Measurements from ENCODE around the gene FAF1.
"Not testable (repeated sequence)": the region's sequence is repeated elsewhere in the genome, so short reads cannot be mapped to it uniquely, and the experiment has no call there.

FAF1 gene

DNA sequence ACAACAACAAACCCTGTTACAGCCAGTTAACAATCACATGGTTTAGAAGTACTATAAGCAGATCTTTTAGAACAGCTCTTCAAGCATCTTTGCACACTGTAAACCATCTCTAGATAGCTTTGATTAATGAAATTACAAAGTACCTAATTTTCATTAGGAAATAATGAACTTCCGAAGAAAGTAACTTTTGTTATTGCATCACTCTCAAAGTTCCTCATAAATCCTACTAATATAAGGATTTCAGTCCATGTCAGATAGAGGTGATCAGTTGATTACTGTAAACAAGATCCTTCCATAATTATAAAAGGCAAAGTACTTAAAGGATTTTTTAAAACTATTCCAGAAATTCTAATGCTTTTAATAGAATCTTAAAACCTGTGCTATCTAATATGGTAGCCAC, 58.2 kb downstream of the FAF1 start:
- DNase-seq = no peak

DNA sequence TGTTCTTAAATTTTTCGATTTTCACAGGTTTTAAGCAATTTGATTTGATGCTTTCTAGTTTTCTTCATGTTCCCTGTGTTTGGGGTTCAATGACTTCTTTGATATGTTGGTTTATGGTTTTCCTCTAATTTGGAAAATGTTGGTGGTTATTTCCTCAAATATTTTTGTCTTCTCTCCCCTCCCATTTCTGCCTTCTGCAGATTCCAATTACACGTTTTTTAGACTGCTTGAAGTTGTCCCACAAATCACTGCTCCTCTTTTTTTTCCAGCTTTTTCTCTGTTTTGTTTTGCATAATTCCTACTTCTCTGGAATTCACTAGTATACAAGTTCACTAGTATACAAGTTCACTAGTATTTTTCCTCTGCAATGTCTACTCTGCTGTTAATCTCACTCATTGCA, 61.3 kb downstream of the FAF1 start:
- no peak for DNase-seq

DNA sequence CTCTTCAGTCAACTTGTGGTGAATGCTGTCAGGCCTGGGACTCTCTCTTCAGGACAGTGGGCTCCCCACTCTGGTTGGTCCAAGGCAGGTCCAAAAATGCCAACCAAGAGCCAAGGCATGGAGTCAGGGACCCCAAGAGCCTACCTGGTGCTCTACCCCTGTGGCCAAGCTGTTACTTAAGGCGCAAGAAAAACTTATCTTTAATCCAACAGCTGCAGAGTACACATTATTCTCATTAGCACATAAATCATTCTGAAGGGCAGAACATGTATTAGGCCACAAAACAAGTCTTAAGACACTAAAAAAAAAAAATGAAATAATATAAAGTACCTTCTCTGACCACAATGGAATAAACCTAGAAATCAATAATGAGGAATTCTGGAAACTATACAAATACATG, 65.7 kb downstream of the FAF1 start:
- no peak for DNase-seq

DNA sequence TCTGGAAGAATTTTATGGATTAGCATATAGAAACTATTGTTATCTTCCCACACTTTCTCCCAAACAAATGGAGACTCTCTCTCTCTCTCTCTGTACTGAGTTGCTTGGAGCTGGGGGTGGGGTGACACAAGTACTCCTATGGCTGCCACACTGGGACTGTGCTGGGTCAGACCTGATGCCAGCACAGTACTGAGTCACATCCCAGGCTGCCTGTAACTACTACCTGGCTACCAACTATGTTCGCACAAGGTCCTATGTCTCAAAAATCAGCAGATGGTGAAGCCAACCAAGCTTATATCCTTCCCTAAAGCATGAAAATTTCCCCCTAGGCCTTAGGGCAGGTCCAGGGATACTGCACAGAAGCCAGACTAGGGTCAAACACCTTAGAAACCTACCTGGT, 66.6 kb downstream of the FAF1 start:
- DNase-seq = no peak

DNA sequence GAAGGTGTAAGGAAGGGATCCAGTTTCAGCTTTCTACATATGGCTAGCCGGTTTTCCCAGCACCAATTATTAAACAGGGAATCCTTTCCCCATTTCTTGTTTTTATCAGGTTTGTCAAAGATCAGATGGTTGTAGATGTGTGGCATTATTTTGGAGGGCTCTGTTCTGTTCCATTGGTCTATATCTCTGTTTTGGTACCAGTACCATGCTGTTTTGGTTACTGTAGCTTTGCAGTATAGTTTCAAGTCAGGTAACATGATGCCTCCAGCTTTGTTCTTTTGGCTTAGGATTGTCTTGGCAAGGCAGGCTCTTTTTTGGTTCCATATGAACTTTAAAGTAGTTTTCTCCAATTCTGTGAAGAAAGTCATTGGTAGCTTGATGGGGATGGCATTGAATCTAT, 72.5 kb downstream of the FAF1 start:
- not testable (repeated sequence) for DNase-seq

DNA sequence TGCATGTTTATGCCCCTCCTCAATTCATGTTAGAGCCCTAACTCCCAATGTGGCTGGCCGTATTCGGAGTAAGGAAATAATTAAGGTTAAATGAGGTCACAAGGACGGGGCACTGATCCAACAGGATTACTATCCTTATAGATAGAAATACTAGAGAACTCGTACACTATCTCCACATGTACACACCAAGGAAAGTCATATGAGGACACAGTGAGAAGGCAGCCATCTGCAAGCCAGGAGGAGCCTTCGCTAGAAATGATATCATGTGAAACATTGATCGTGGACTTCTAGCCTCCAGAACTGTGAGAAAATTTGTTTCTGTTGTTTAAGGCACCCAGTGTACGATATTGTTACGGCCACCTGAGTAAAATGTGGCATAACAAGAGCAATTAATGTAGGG, 79.7 kb downstream of the FAF1 start:
- no peak for DNase-seq

DNA sequence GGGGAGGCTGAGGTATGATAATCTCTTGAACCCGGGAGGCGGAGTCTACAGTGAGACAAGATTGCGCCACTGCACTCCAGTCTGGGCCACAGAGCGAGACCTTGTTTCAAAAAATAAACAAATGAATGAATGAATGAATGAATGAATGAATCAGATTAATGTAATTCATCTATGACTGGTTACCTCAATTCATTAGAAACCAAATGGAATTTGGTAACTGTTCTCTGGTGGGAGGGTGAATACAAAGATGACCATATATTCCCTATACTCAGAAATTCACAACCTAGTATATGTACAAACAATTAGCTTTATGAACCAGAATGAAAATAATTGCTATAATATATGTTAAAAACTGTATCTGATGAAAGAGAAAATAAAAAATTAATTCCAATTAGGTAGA, 80.9 kb downstream of the FAF1 start:
- DNase-seq = no peak

DNA sequence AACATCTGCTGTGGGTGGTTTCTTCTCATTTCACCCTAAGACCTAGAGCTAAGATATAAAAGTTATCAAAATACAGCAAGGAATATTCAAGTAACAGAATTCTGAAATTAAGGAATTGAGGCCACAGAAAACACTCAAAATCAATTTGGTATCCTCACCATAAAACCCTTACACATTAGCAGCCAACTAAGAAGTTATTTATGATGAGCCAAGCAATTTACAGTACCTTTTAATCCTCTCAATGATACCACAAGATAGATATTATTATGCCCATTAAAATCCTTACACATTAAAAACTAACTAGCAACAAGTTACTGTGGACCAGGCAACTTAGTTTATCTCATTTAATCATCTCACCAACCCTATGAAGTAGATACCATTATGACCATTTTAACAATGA, 81.6 kb downstream of the FAF1 start:
- no peak for DNase-seq

DNA sequence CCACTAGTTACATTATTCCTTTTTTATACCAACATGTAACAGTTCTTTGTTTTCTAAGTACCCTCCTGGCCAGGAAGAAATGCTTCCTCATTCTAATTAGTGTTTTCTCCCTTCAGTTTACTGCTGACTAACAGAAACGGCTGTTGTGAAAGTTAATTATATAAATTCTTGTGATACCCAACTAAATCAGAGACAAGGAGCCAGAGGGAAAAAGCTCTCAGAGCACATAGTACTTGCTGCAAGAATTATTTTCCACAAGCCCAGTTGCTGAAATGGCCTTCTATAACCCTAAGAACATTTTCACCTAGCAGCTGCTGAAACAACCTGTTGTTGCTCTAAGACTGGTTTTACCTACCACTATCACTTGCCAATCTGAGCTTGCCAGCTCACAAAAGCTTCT, 82.4 kb downstream of the FAF1 start:
- DNase-seq = no peak

DNA sequence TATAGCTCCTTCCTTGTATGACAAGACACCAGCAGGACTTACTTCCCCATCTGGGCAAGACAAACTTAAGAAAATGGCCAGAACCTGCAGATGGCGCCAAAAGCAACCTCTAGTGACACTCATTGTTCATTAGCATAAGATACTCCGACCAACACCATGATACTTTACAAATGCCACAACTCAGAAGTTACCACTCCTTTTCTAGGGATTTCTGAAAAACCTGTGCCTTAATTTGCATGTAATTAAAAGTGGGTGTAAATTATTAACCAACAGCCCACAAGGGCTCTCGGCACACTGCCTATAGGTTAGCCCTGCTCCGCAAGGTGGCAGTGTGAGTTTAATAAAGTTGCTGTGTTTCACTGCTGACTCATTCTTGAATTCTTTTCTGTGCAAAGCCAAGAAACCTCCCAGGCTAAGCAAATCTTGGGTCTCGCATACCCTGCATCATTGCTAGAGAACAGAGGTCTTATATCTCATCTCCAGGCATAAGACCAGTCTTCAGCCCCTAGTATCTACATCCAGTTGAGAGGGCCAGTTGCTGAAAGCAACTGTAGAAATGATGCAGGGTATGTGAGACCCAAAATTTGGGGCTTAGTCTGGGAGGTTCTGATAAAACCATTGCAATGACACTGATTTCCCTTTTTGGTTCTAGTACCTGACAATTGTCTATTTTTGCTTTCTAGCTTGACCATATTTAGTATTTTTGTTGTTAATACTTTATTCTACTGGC, 86.4 kb downstream of the FAF1 start:
- DNase-seq = peak; percentile 74

DNA sequence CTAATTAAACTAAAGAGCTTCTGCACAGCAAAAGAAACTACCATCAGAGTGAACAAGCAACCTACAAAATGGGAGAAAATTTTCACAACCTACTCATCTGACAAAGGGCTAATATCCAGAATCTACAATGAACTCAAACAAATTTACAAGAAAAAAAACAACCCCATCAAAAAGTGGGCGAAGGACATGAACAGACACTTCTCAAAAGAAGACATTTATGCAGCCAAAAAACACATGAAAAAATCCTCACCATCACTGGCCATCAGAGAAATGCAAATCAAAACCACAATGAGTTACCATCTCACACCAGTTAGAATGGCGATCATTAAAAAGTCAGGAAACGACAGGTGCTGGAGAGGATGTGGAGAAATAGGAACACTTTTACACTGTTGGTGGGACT, 95.2 kb downstream of the FAF1 start:
- DNase-seq = not testable (repeated sequence)

DNA sequence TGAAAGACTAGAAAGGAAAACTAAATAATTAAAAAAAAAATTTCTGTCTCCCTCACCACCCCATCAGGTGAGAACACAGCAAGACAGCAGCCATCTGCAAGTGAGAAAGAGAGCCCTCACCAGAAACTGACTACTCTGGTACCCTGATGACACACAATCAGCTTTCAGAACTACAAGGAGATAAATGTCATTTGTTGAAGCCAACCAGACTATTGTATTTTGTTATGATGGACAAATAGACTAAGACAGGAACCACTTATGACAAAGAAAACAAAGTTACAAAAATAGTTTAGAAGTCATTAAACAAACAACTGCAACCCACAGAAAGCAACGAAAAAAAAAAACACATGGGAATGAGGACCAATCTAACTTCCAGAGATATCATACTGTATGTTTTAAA, 98.3 kb downstream of the FAF1 start:
- no peak for DNase-seq

DNA sequence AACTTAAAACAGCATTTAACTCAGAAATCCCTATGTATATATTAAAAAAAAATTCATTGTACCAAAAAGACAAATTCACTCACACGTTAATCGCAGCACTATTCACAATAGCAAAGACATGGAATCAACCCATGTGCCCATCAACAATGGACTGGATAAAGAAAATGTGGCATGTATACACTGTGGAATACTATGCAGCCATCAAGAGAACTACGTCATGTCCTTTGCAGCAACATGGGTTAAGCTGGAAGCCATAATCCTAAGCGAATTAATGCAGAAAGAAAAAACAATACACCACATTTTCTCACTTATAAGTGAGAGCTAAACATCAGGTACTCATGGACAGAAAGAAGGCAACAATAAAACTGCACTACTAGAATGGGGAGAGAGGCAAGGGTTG, 99.4 kb downstream of the FAF1 start:
- DNase-seq = no peak

DNA sequence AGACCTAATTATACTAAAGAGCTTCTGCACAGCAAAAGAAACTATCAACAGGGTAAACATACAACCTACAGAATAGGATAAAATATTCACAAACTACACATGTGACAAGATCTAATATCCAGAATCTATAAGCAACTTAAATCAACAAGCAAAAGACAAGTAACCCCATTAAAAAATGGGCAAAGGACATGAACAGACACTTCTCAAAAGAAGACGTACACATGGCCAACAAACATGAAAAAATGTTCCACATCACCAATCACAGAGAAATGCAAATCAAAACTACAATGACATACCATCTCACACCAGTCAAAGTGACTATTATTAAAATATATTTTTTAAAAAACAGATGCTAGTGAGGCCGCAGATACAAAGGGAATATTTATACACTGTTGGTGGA, 99.8 kb downstream of the FAF1 start:
- no peak for DNase-seq

DNA sequence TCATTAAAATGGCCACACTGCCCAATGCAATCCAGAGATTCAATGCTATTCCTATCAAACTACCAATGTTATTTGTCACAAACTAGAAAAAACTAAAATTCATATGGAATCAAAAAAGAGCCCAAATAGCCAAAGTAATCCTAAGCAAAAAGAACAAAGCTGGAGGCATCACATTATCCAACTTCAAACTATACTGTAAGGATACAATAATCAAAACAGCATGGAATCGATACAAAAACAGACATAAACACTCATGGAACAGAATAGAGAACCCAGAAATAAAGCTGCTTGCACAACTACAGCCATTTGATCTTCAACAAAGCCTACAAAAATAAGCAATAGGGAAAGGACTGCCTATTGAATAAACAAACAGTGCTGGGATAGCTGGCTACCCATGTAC, 100.4 kb downstream of the FAF1 start:
- no peak for DNase-seq

DNA sequence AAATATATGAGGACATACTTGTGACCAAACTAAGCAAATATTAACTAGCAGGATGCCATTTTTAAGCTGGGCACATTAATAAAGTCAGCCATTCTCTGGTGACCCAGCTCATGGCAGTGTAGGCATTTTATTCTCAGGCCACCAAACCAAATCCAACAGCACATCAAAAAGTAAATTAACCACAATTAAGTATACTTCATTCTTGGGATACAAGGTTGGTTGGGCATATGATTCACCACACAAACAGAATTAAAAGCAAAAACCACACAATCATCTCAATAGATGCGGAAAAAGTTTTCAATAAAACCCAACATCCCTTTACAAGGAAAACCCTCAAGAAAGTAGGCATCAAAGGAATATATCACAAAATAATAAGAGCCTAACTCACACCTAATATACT, 101.3 kb downstream of the FAF1 start:
- no peak for DNase-seq

DNA sequence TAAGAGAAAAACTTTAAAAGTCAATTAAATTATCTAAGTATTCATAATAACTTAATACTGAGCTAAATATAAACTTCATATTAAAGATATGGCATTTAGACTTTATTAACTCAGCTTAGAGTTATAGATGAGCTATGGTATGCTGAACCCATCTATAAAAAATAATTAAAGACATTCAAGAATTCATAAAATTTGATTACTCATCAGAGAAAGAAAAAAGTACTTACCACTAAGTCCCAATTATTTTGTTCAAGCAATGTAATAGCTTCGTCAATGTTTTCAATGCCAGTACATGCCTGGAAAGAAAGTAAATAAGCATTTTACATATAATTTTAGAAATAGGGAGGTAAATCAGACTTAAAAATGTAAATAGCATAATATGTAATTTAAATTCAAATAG, 102.4 kb downstream of the FAF1 start:
- no peak for DNase-seq

DNA sequence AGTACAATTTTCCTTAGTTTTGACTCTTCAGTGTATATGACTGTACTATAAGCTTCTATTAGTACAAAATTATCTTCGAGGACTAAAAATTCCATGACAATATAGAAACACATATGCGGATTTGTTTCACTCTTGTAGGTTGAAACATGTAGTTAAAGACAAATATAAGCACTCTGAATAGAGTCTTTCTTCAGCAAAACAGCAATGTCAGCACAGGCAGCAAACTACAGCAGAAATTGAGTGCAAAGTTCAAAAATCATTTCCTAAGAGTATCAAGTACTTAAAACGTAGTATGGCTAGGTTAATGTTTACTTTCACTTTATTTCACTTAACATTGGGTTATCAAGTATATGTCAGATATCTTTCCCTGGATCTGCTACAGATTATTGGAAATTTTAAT, 106.7 kb downstream of the FAF1 start:
- no peak for DNase-seq

DNA sequence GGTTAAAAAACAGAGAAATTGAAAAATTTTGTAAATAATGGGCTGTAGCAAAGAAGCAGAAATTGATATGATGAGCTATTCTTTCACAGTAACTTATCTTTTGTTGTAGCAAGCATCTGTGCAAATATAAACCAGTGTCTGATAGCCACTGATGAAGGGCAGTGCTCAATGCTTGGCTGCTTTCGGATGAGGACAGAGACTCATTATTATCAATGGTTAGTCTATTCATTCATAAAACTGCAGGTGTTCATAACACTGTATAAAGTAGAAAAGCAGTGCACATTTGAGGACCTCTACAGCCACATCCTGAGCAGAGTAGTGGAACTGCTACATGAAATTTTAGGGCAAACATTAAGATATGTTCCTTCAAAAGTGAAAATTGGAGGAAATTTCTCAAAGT, 107.2 kb downstream of the FAF1 start:
- no peak for DNase-seq

DNA sequence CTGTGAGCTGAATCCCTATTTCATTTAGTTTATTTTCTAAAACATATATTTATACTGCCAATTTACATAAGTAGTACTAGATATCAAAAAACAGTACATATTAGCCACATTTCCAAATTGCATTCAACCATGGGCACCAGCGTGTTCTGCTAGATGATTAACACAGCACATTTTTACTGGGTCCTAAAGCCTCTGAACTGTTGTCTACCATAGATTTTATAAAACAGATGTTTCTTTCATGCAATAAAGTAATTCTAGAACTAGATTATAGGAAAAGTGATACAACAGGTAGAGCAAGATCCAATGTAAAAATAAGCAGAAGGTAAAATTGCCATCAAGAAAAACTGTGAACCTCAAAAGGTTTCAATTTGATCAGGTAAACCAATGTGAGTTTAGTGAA, 108.6 kb downstream of the FAF1 start:
- no peak for DNase-seq

DNA sequence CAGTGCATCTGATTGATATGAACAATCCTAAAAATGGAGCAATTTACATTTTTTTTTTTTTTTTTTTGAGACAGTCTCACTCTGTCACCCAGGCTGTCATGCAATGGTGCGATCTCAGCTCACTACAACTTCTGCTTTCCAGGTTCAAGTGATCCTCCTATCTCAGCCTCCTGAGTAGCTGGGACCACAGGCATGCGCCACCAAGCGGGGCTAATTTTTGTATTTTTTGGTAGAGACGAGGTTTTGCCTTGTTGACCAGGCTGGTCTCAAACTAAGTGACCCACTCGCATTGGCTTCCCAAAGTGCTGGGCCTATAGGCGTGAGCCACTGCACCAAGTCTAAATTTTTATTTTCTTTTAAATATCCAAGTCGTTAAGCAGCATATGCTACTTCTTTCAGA, 109.0 kb downstream of the FAF1 start:
- no peak for DNase-seq

DNA sequence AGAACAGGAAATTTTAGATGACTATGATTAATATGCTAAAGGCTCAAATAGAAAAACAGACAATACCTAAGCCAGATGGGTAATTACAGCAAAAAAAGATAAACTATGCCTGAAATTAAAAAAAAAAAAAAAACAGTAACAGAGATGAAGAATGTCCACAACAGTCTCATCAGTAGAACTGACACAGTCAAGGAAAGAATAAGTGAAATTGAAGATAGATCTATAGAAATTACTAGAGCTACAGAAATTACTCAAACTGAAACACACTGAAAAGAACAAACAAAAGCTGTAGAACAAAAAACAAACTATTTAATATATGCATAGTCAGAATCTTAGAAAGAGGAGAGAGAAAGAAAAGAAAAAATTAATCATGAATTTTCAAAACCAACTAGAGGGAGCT, 112.8 kb downstream of the FAF1 start:
- DNase-seq = no peak

DNA sequence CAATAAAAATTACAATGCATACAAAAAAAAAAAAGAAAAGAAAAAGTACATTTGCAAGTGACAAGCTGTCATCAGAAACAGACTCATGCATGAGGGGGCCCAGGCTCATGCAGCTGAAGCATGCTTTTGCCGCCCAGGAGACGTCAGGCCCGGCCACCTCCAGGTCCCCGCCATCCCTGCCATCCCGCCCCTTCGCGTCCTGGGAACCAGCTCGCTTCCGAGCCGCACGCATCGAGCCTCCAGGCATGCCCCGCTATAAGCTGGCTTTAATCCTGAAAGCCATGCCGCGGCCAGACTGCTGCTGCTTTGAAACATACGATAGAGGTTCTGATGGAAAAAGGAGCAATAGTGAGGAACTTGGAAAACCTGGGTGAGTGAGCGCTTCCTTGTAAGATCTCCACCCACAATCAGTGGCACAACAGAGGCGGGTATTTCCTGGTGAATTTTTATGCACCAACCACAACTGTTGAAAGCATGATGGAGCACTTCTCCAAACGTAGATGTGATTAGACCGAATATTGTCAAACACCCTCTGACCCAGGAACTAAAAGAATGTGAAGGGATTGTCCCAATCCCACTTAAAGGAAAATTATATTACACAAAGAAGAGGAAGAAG, 113.7 kb downstream of the FAF1 start:
- no peak for DNase-seq

DNA sequence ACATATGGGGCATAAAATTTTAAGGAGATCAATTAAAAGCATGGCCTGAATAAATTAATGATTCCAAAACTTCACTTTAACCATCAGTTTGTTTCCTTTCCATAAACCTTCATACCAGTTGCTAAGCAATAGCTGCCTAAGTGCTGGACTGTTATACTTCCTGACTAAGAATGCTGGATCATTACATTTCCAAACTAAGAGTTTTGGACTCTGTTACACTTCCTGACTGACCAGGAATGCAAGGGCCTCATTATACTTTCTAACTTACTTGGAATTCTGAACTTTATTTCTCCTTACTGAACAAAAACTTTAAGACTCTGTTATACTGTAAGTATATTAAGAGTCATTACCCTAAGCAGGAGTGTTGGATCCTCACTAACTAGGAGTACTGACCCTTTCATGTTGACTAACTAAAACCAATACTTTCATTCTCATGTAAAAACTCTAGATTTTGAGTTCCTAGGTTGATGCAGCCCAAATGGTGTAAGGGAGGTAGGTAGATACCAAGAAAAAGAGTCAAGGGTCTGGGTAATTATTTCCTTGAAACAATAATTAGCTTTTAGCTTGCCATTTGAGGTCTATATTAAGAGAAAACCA, 118.2 kb downstream of the FAF1 start:
- no peak for DNase-seq

DNA sequence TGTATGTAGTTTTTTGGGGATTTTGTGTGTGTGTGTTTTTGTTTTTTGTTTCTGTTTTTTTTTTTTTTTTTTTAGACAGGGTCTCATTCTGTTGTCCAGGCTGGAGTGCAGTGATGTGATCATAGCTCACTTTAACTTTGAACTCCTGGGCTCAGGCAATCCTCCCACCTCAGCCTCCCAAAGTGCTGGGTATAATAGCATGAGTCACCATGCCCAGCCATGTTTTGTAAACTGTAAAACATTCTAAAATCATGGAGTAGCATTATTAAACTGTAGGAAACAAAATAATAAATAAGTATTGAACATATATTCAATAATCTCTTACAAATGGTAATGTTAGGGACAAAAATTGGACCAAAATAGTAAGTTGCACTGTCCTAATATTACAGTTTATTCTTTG, 124.0 kb downstream of the FAF1 start:
- DNase-seq = no peak

Measured in activated CD8-positive, alpha-beta memory T cell treated with anti-CD3 and anti-CD28 coated beads, Interleukin-2, amount 50 U/mL, for 48 hours (primary cell).